Thyroid gland (tissue), 4 donors: ENCODE data around the gene INO80.

ENCODE experiments used
- POLR2A ChIP-seq, 2 donors: fragments of 450-650 bp; IDR thresholded peaks; one replicate each; pipeline ENCODE4 v1.6.1; 2017; ENCODE audit warnings: antibody characterized with exemption in 2 of 2, mild to moderate bottlenecking in 2 of 2, moderate library complexity in 1 of 2
- TF ChIP-seq, protein P1 (sequence below), 6 experiments: fragments of 200-600 bp in 3 of 6; fragments of 450-650 bp in 3 of 6; sonication (generic) in 3 of 6; IDR thresholded peaks; one replicate each; pipeline ENCODE4 v1.5.1; 2016 to 2019; ENCODE audit warnings: antibody characterized with exemption in 6 of 6, mild to moderate bottlenecking in 2 of 6, inconsistent platforms in 1 of 6, moderate library complexity in 1 of 6

DNA sequence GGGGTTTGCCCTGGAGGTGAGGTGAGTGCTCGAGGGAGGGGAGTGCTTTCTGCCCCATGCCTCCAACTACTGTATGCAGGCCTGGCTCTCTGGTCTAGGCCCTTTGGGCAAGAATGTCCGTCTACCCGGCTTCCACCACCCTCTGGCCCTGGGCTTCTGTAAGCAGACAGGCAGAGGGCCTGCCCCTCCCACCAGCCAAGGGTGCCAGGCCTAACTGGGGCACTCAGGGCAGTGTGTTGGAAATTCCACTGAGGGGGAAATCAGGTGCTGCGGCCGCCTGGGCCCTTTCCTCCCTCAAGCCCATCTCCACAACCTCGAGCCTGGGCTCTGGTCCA, 177.6 kb downstream of the INO80 start:
- TF ChIP-seq, protein P1, sequence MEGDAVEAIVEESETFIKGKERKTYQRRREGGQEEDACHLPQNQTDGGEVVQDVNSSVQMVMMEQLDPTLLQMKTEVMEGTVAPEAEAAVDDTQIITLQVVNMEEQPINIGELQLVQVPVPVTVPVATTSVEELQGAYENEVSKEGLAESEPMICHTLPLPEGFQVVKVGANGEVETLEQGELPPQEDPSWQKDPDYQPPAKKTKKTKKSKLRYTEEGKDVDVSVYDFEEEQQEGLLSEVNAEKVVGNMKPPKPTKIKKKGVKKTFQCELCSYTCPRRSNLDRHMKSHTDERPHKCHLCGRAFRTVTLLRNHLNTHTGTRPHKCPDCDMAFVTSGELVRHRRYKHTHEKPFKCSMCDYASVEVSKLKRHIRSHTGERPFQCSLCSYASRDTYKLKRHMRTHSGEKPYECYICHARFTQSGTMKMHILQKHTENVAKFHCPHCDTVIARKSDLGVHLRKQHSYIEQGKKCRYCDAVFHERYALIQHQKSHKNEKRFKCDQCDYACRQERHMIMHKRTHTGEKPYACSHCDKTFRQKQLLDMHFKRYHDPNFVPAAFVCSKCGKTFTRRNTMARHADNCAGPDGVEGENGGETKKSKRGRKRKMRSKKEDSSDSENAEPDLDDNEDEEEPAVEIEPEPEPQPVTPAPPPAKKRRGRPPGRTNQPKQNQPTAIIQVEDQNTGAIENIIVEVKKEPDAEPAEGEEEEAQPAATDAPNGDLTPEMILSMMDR (IDR thresholded peaks at IDR 0.05) = no peak
- TF ChIP-seq POLR2A (IDR thresholded peaks at IDR 0.05) = no peak
